Pancreas (tissue), 10 donors: ENCODE results near the gene IP6K3. TPM values are rescaled to one million over a fixed set of nuclear protein-coding genes. Genes with fewer than 3 reads are reported as not detected.

Source experiments
- ATAC-seq, 4 donors: fragments of 200-7000 bp; cut with Tn5 transposase; one replicate each; pipeline versions ENCODE4 v1.8.0 to v1.9.1; 2020; ENCODE audit warnings: mild to moderate bottlenecking in 4 of 4, moderate library complexity in 4 of 4
- DNase-seq, 6 donors: peaks; one replicate each; pipeline ENCODE4 v3.0.0-alpha.2; 2020
- FAIRE-seq: peaks from 2 replicates; lab custom pipeline; 2012; peaks lifted over from hg19 to GRCh38; lab: Jason Lieb, UNC
- H3K27ac ChIP-seq, 4 donors: fragments of 200-600 bp; sonication (generic); 1 replicate in 3 of 4; 2 replicates in 1 of 4; pipeline versions ENCODE4 v1.5.0 to v1.8.0; 2020
- H3K27me3 ChIP-seq, 4 donors: fragments of 200-600 bp; one replicate each; pipeline ENCODE4 v1.8.0; 2021
- H3K36me3 ChIP-seq, 3 donors: fragments of 200-600 bp; sonication (generic) in 1 of 3; one replicate each; pipeline versions ENCODE4 v1.5.0 to v1.8.0; 2020 to 2021
- H3K4me1 ChIP-seq, 3 donors: fragments of 200-600 bp; one replicate each; pipeline ENCODE4 v1.8.0; 2021
- H3K4me3 ChIP-seq, 4 donors: fragments of 200-600 bp; sonication (generic) in 2 of 4; one replicate each; pipeline versions ENCODE4 v1.5.0 to v1.8.0; 2020 to 2021
- H3K9me3 ChIP-seq, 4 donors: fragments of 200-600 bp; one replicate each; pipeline ENCODE4 v1.8.0; 2021
- CTCF ChIP-seq, 4 donors: fragments of 200-600 bp; sonication (generic) in 3 of 4; IDR thresholded peaks; one replicate each; pipeline versions ENCODE4 v1.5.0 to v1.8.0; 2021; ENCODE audit warnings: antibody characterized with exemption in 4 of 4
- WGBS, 2 donors: extraction: QIAGEN DNeasy Blood & Tissue Kit; methylation state at CpG; one replicate each; pipeline ENCODE4 v1.1.7; 2013; 5-methylcytosine and 5-hydroxymethylcytosine counted together
- intact Hi-C, 3 donors: fragments of 100-400 bp; cut with DNase I; formaldehyde crosslinking; loops; one replicate each; pipeline versions ENCODE4 v1.11.1 to v1.14.2; 2022
- polyA plus RNA-seq, 2 donors: library from polyadenylated mRNA; stranded (reverse); fragments of 200-250 nt; gene quantifications; one replicate each; pipeline ENCODE4 v1.2.3, GENCODE V29; 2013
- total RNA-seq, 6 donors: library from RNA; stranded (reverse); fragmentation: NEBNext Ultra II Directional in 4 of 6; extraction: Animal tissue kit (Norgen Biotek cat#: 25700) in 4 of 6; gene quantifications; one replicate each; pipeline versions ENCODE4 v1.2.1 to v1.2.4, GENCODE V29; 2021 to 2023
- donor health status: healthy with polysubstance abuse.
- donor health status: DM: no; HTN: no; CAD: no; lungs with moderate emphysema.
- donor health status: DM: no; HTN: no; CAD: no.
- donor health status: control.
- donor health status: control.
- donor health status: Bipolar disorder and iron deficiency.
- donor health status: DM: yes; HTN: yes; CAD: no.
- donor health status: DM: no; HTN: no; CAD: no.
- donor health status: DM: no; HTN: no; CAD: no.
- donor health status: DM: yes; HTN: yes; CAD: no.

Gene IP6K3
- total and polyA plus RNA-seq, 8 donors: 0.12 to 0.69 (median 0.36) TPM

GRCh38 chr6:33716890-33717632 lies 29.6 kb downstream of the IP6K3 start:
- intact Hi-C loops: no loop called here
- Histone ChIP-seq H3K9me3 (no peaks in the 10 kb centered on the region), H3K36me3 (no peaks in the 10 kb centered on the region), H3K4me3 (no peak overlapping the region), H3K27me3 (no peaks in the 10 kb centered on the region), H3K4me1 (peaks cover 8 to 51% (median 12%) of the 10 kb centered on the region in 3 donors), H3K27ac (peak overlapping the region in 2 of 4 donors; percentile 71 to 79)
- FAIRE-seq (no peak), DNase-seq (no peak), ATAC-seq (peak in 1 of 4 donors; percentile 16)
- no peak for TF ChIP-seq CTCF (IDR thresholded peaks at IDR 0.05)
- 61 to 65% methylated on average over 8 of the region's 8 CpGs for WGBS, 2 donors

- Histone ChIP-seq H3K27me3 (no peaks in the 10 kb centered on the region), H3K36me3 (no peaks in the 10 kb centered on the region), H3K4me1 (peaks cover 11 to 51% (median 12%) of the 10 kb centered on the region in 3 donors), H3K4me3 (no peak overlapping the region), H3K9me3 (no peaks in the 10 kb centered on the region), H3K27ac (peak overlapping the region in 2 of 4 donors; percentile 71 to 79)
- FAIRE-seq: no peak
- 23 to 26% methylated on average over 7 of the region's 7 CpGs for WGBS, 2 donors
- intact Hi-C loops: no loop called here
- no peak for TF ChIP-seq CTCF (IDR thresholded peaks at IDR 0.05)
- peak; percentile 58 to 74 (median 72) for ATAC-seq
- DNase-seq: peak in 5 of 6 donors; percentile 67 to 86 (median 78)
Observed at GRCh38 chr6:33716379-33716778, 30.3 kb downstream of the IP6K3 start.

- 66 to 83% methylated on average over 7 of the region's 7 CpGs for WGBS, 2 donors
- Histone ChIP-seq H3K4me3 (no peak overlapping the region), H3K9me3 (no peaks in the 10 kb centered on the region), H3K36me3 (no peaks in the 10 kb centered on the region), H3K27me3 (no peaks in the 10 kb centered on the region), H3K4me1 (peaks cover 20 to 50% (median 20%) of the 10 kb centered on the region in 3 donors), H3K27ac (no peak overlapping the region)
- ATAC-seq (peak in 1 of 4 donors; percentile 5), DNase-seq (no peak), FAIRE-seq (no peak)
- no peak for TF ChIP-seq CTCF (IDR thresholded peaks at IDR 0.05)
- intact Hi-C loops: loop anchor here in 1 of 3 donors (5.0 kb wide), 1 partner anchor 48 kb away; no protein-coding TSS in a partner anchor
Observed at GRCh38 chr6:33714385-33715040, 32.2 kb downstream of the IP6K3 start.

- peaks cover 20 to 46% (median 20%) of the 10 kb centered on the region in 3 donors for H3K4me1 ChIP-seq
Observed at GRCh38 chr6:33713786-33714185, 32.9 kb downstream of the IP6K3 start.

More at GRCh38 chr6:33713786-33714185, 32.9 kb downstream of the IP6K3 start:
- no peak for TF ChIP-seq CTCF (IDR thresholded peaks at IDR 0.05)
- no peaks in the 10 kb centered on the region for H3K9me3 ChIP-seq
- no peaks in the 10 kb centered on the region for H3K27me3 ChIP-seq
- FAIRE-seq (no peak), ATAC-seq (no peak), DNase-seq (no peak)
- H3K27ac ChIP-seq: no peak overlapping the region
- H3K4me3 ChIP-seq: no peak overlapping the region
- intact Hi-C loops: loop anchor here in 1 of 3 donors (5.0 kb wide), 1 partner anchor 49 kb away; no protein-coding TSS in a partner anchor
- 51 to 74% methylated on average over 2 of the region's 2 CpGs for WGBS, 2 donors
- no peaks in the 10 kb centered on the region for H3K36me3 ChIP-seq
